HCT116 (cell line): ENCODE results near the gene ADGRG6. TPM values are rescaled to one million over a fixed set of nuclear protein-coding genes. Genes with fewer than 3 reads are reported as not detected.

Experiments used
- ATAC-seq: fragments of 200-7000 bp; cut with Tn5 transposase; 2 replicates; pipeline ENCODE4 v1.9.1; 2020; ENCODE audit warnings: mild to moderate bottlenecking, moderate library complexity
- BruUV-seq: library from RNA; stranded (reverse); fragments of 400-500 nt; replicated peaks from 2 replicates; lab custom pipeline; 2021; lab: Mats Ljungman, UMichigan
- CTCF ChIA-PET: fragments of 300-600 bp; sonication (Branson Sonifier 250); formaldehyde crosslinking; loops from one replicate; lab custom pipeline; 2021; ENCODE audit warnings: antibody characterized with exemption; lab: Charles Lee
- POLR2A ChIA-PET: fragments of 300-600, 350-600 bp; sonication (Branson Sonifier 250); formaldehyde crosslinking; loops from one replicate; lab custom pipeline; 2021; ENCODE audit warnings: antibody characterized with exemption; lab: Charles Lee
- RAD21 ChIA-PET, 2 experiments: fragments of 300-600 bp; sonication (Branson Sonifier 250); formaldehyde crosslinking; loops; one replicate each; lab custom pipeline; 2023; ENCODE audit warnings: low total read pairs in 2 of 2; ENCODE audit not compliant: uncharacterized antibody in 2 of 2, unreplicated experiment in 2 of 2, low non-redundant PET in 1 of 2; lab: Charles Lee
- DNase-seq: peaks from one replicate; pipeline ENCODE4 v3.0.0-alpha.2; 2010; ENCODE audit warnings: low read depth, low spot score
- H2AFZ ChIP-seq: fragments of 200-600 bp; shearing (Covaris generic), sonication (generic); 2 replicates; pipeline ENCODE4 v1.6.1; 2017; ENCODE audit warnings: low read depth, mixed run types, mixed read lengths, antibody characterized with exemption, low read length; ENCODE audit not compliant: poor library complexity, severe bottlenecking
- H3K27ac ChIP-seq: 2 replicates; pipeline ENCODE4 v1.5.1; 2012; ENCODE audit warnings: low read depth, low read length
- H3K27me3 ChIP-seq: fragments of 200-600 bp; sonication (generic); 2 replicates; pipeline ENCODE4 v1.6.1; 2016; ENCODE audit warnings: mixed run types, low read length, mixed read lengths; ENCODE audit not compliant: insufficient read depth
- H3K36me3 ChIP-seq, 2 experiments: fragments of 200-500 bp in 1 of 2; fragments of 200-600 bp in 1 of 2; sonication (Bioruptor generic) in 1 of 2; sonication (generic) in 1 of 2; 2 replicates each; pipeline versions ENCODE4 v1.5.1 to v1.6.1; 2014 to 2016; ENCODE audit warnings: low read length in 2 of 2, inconsistent platforms in 1 of 2, mixed read lengths in 1 of 2, mixed run types in 1 of 2; ENCODE audit not compliant: insufficient read depth in 2 of 2, control insufficient read depth in 1 of 2
- H3K4me1 ChIP-seq, 2 experiments: fragments of 200-600 bp in 1 of 2; sonication (generic) in 1 of 2; 2 replicates each; pipeline versions ENCODE4 v1.5.1 to v1.6.1; 2012 to 2017; ENCODE audit warnings: low read length in 2 of 2, inconsistent platforms in 1 of 2, mild to moderate bottlenecking in 1 of 2, mixed read lengths in 1 of 2, mixed run types in 1 of 2, moderate library complexity in 1 of 2; ENCODE audit not compliant: insufficient read depth in 2 of 2, control insufficient read depth in 1 of 2
- H3K4me2 ChIP-seq: fragments of 200-600 bp; sonication (generic); 2 replicates; pipeline ENCODE4 v1.6.1; 2017; ENCODE audit warnings: mixed run types, low read length, mixed read lengths
- H3K4me3 ChIP-seq, 2 experiments: fragments of 200-600 bp in 1 of 2; sonication (generic) in 1 of 2; replicated peaks in 1 of 2; 2 replicates each; pipeline ENCODE4 v1.5.1; 2011 to 2016; ENCODE audit warnings: low read length in 2 of 2, control low read depth in 1 of 2, low read depth in 1 of 2, mild to moderate bottlenecking in 1 of 2, mixed read lengths in 1 of 2, mixed run types in 1 of 2
- H3K79me2 ChIP-seq: fragments of 200-600 bp; sonication (generic); 2 replicates; pipeline ENCODE4 v1.6.1; 2017; ENCODE audit warnings: mild to moderate bottlenecking, mixed run types, low read length, moderate library complexity, mixed read lengths; ENCODE audit not compliant: insufficient read depth
- H3K9ac ChIP-seq: fragments of 200-600 bp; sonication (generic); 2 replicates; pipeline ENCODE4 v1.6.1; 2016; ENCODE audit warnings: low read length, mixed read lengths
- H3K9me2 ChIP-seq: fragments of 200-600 bp; sonication (generic), shearing (Covaris generic); 2 replicates; pipeline ENCODE4 v1.6.1; 2017; ENCODE audit warnings: mixed run types, mild to moderate bottlenecking, moderate library complexity; ENCODE audit not compliant: insufficient read depth
- H3K9me3 ChIP-seq, 2 experiments: fragments of 200-500 bp in 1 of 2; fragments of 200-600 bp in 1 of 2; sonication (Bioruptor generic) in 1 of 2; sonication (generic) in 1 of 2; 2 replicates each; pipeline ENCODE4 v1.6.1; 2014 to 2017; ENCODE audit warnings: low read length in 2 of 2, mixed read lengths in 2 of 2, inconsistent platforms in 1 of 2, low read depth in 1 of 2, mild to moderate bottlenecking in 1 of 2, mixed run types in 1 of 2, moderate library complexity in 1 of 2; ENCODE audit not compliant: control insufficient read depth in 1 of 2, insufficient read depth in 1 of 2
- H4K20me1 ChIP-seq: fragments of 200-600 bp; sonication (generic), shearing (Covaris generic); 2 replicates; pipeline ENCODE4 v1.6.1; 2017; ENCODE audit warnings: mixed run types, mild to moderate bottlenecking, moderate library complexity; ENCODE audit not compliant: insufficient read depth
- CBX3 ChIP-seq: IDR thresholded peaks from 2 replicates; pipeline ENCODE4 v1.6.1; 2012; ENCODE audit warnings: low read depth
- CEBPB ChIP-seq: IDR thresholded peaks from 2 replicates; pipeline ENCODE4 v1.6.1; 2012; ENCODE audit warnings: low read depth
- CTCF ChIP-seq, 3 experiments: fragments of 200-600 bp in 1 of 3; sonication (generic) in 1 of 3; IDR thresholded peaks in 2 of 3; conservative IDR thresholded peaks in 1 of 3; 2 replicates each; pipeline ENCODE4 v1.5.1; 2012 to 2017; ENCODE audit warnings: low read depth in 2 of 3, low read length in 2 of 3, antibody characterized with exemption in 1 of 3, borderline replicate concordance in 1 of 3, control low read depth in 1 of 3, mild to moderate bottlenecking in 1 of 3, mixed read lengths in 1 of 3, mixed run types in 1 of 3, moderate library complexity in 1 of 3; ENCODE audit not compliant: insufficient read depth in 1 of 3
- EGR1 ChIP-seq: IDR thresholded peaks from 2 replicates; pipeline ENCODE4 v1.6.1; 2012; ENCODE audit warnings: low read depth
- EZH2 ChIP-seq: fragments of 200-600 bp; sonication (generic); IDR thresholded peaks from 2 replicates; pipeline ENCODE4 v1.6.1; 2017; ENCODE audit warnings: antibody characterized with exemption, mixed run types
- EZH2phosphoT487 ChIP-seq: fragments of 200-600 bp; IDR thresholded peaks from 2 replicates; pipeline ENCODE4 v1.6.1; 2018; ENCODE audit warnings: antibody characterized with exemption, borderline replicate concordance
- POLR2A ChIP-seq: IDR thresholded peaks from 2 replicates; pipeline ENCODE4 v1.7.0; 2011; ENCODE audit warnings: borderline replicate concordance; ENCODE audit not compliant: insufficient read depth, insufficient read length; ENCODE audit errors: extremely low read depth
- RAD21 ChIP-seq: IDR thresholded peaks from 2 replicates; pipeline ENCODE4 v1.6.1; 2012; ENCODE audit warnings: low read depth, mild to moderate bottlenecking
- REST ChIP-seq: IDR thresholded peaks from 2 replicates; pipeline ENCODE4 v1.6.1; 2012; ENCODE audit warnings: low read depth
- SRF ChIP-seq: IDR thresholded peaks from 2 replicates; pipeline ENCODE4 v1.6.1; 2012; ENCODE audit warnings: low read depth
- TCF7L2 ChIP-seq: IDR thresholded peaks from 2 replicates; pipeline ENCODE4 v1.7.0; 2011; ENCODE audit warnings: borderline replicate concordance, inconsistent platforms; ENCODE audit not compliant: insufficient read depth, insufficient read length; ENCODE audit errors: extremely low read depth
- ZBTB33 ChIP-seq: IDR thresholded peaks from 2 replicates; pipeline ENCODE4 v1.6.1; 2011; ENCODE audit warnings: mild to moderate bottlenecking, low read length, moderate library complexity; ENCODE audit not compliant: insufficient replicate concordance; ENCODE audit errors: extremely low read depth
- ZFX ChIP-seq: fragments of 450-650 bp; IDR thresholded peaks from 2 replicates; pipeline ENCODE4 v1.6.1; 2017
- ZNF274 ChIP-seq: fragments of 200-500 bp; sonication (Bioruptor generic); IDR thresholded peaks from 2 replicates; pipeline ENCODE4 v1.6.1; 2014; ENCODE audit warnings: mild to moderate bottlenecking, low read depth, low read length, inconsistent platforms
- intact Hi-C: fragments of 100-400 bp; cut with micrococcal nuclease; formaldehyde crosslinking; loops from 2 replicates; pipeline ENCODE4 v1.10.0; 2022
- total RNA-seq: library from RNA; stranded (reverse); gene quantifications from one replicate; pipeline ENCODE4 v1.2.1, GENCODE V29; 2021; ENCODE audit not compliant: unreplicated experiment

ADGRG6 gene
- total RNA-seq, 1 experiment from 2014 or later = 67.9 TPM

- Histone ChIP-seq H3K4me2 (no peak overlapping the region), H3K4me3 (no peak overlapping the region), H3K4me1 (peaks cover 11 to 16% of the 10 kb centered on the region in 2 experiments; a peak in 3 of 4 replicates), H2AFZ (no peak overlapping the region), H3K9ac (no peak overlapping the region), H3K79me2 (peaks cover 92% of the 10 kb centered on the region), H3K27me3 (no peaks in the 10 kb centered on the region), H3K27ac (no peak overlapping the region), H3K9me3 (no peaks in the 10 kb centered on the region), H3K36me3 (peaks cover 2 to 9% of the 10 kb centered on the region in 2 experiments), H4K20me1 (no peaks in the 10 kb centered on the region), H3K9me2 (no peaks in the 10 kb centered on the region)
- ChIA-PET CTCF (no interaction called here), POLR2A (no interaction called here), RAD21 (no interaction called here)
- TF ChIP-seq POLR2A (no peak), ZNF274 (no peak), CTCF (IDR thresholded peaks at IDR 0.05 in 2 of 3, conservative IDR thresholded peaks at IDR 0.05 in 1 of 3; ENCODE audit: borderline replicate concordance in 1 of 3, insufficient read depth in 1 of 3, low read depth in 2 of 3, low read length in 2 of 3) (no peak), EZH2 (no peak), CEBPB (no peak), REST (no peak), EZH2phosphoT487 (no peak), SRF (no peak), TCF7L2 (no peak), ZFX (no peak), CBX3 (no peak), EGR1 (no peak), ZBTB33 (no peak), RAD21 (no peak)
- intact Hi-C loops = no loop called here
- no peak for DNase-seq
- BruUV-seq = no TSS peak
- no peak for ATAC-seq
Observed at GRCh38 chr6:142307963-142308748, 6.3 kb downstream of the ADGRG6 start.
